GM18511 (cell line): ENCODE measurements around the gene GRK3.

ENCODE experiments used
- ATAC-seq: cut with Tn5 transposase; IDR thresholded peaks from one replicate; pipeline ENCODE4 v1.9.1; 2021; ENCODE audit warnings: mild to moderate bottlenecking, moderate library complexity; ENCODE audit not compliant: unreplicated experiment

The GRK3 gene

GRCh38 chr22:25751174-25751581, 186.7 kb downstream of the GRK3 start:
- no peak for ATAC-seq

GRCh38 chr22:25752615-25753214, 188.2 kb downstream of the GRK3 start:
- ATAC-seq = no peak

GRCh38 chr22:25753252-25753651, 188.8 kb downstream of the GRK3 start:
- ATAC-seq = no peak

GRCh38 chr22:25754527-25755202, 190.2 kb downstream of the GRK3 start:
- no peak for ATAC-seq

GRCh38 chr22:25757686-25758085, 193.2 kb downstream of the GRK3 start:
- ATAC-seq = no peak

GRCh38 chr22:25758316-25758715, 193.8 kb downstream of the GRK3 start:
- no peak for ATAC-seq

- ATAC-seq = no peak
These were observed 195.4 kb downstream of the GRK3 start for GRCh38 chr22:25759825-25760231.

- ATAC-seq = no peak
These were observed 195.8 kb downstream of the GRK3 start for GRCh38 chr22:25760294-25760693.

GRCh38 chr22:25760848-25761595, 196.5 kb downstream of the GRK3 start:
- ATAC-seq = no peak

GRCh38 chr22:25762147-25762546, 197.7 kb downstream of the GRK3 start:
- ATAC-seq = no peak

GRCh38 chr22:25763239-25763777, 198.8 kb downstream of the GRK3 start:
- no peak for ATAC-seq

GRCh38 chr22:25764270-25765015, 200.0 kb downstream of the GRK3 start:
- ATAC-seq = no peak

- no peak for ATAC-seq
These were observed 200.5 kb downstream of the GRK3 start for GRCh38 chr22:25765016-25765367.

- no peak for ATAC-seq
These were observed 201.3 kb downstream of the GRK3 start for GRCh38 chr22:25765801-25766200.

- no peak for ATAC-seq
These were observed 201.9 kb downstream of the GRK3 start for GRCh38 chr22:25766418-25766817.

- no peak for ATAC-seq
These were observed 205.9 kb downstream of the GRK3 start for GRCh38 chr22:25770333-25770732.

- no peak for ATAC-seq
These were observed 207.8 kb downstream of the GRK3 start for GRCh38 chr22:25772288-25772687.

- no peak for ATAC-seq
These were observed 210.1 kb downstream of the GRK3 start for GRCh38 chr22:25774575-25775026.

- no peak for ATAC-seq
These were observed 211.1 kb downstream of the GRK3 start for GRCh38 chr22:25775531-25775930.

- no peak for ATAC-seq
These were observed 212.9 kb downstream of the GRK3 start for GRCh38 chr22:25777411-25777810.

GRCh38 chr22:25777870-25778269, 213.4 kb downstream of the GRK3 start:
- no peak for ATAC-seq
